Activated CD4-positive, CD25-positive, alpha-beta regulatory T cell (primary cell): Measurements from ENCODE around the gene JAM2.

Experiments
- DNase-seq, 4 experiments: peaks; one replicate each; lab custom pipeline; 2025; lab: John Stamatoyannopoulos, UW

Gene JAM2

DNA sequence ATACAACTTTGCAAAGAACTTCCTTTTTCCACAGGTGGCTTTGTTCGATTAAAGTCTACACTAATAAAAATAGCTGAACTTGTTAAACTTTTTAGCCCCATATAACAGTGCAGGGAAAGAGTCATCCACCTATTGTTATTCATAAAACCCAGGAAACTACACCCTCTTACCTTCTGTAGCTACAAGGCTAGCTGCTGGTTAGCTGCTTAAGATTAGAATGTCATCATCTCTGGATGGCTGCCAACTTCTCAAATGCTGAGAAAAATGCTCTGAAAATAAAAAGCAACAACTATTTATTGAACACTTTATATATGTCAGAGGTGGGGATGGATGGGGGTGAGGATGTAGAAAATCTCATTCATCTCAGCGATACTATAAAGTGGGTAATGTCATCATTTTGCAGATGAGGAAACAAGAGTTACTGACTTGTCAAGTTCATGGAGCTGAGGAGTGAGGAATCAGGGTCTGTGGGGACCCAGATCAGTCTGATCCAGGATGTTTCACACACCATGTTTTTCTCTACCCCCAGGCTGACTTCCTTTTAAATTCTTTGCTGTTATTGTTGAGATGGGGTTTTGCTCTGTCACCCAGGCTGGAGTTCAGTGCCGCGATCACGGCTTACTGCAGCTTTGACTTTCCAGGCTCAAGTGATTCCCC lies 78.6 kb downstream of the JAM2 start:
- DNase-seq = no peak

DNA sequence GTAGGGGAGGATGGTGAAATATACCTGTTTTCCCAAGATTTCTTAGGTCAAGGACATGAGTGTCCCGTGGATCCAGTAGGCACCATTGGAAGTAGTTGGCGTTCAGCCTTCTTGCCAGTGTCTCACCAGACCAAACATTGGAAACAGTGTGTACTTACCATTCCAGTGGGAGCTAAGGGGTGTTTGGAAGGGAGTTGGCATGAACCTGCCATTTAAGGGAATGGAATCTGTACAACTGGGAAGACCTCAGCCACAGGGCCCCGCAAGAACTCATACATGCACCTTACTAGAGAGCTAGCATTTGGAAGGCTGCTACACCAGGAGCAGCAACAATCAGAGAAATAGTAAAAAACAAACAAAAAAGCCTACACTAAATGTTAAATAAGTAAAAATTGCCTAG lies 82.9 kb downstream of the JAM2 start:
- DNase-seq = no peak

DNA sequence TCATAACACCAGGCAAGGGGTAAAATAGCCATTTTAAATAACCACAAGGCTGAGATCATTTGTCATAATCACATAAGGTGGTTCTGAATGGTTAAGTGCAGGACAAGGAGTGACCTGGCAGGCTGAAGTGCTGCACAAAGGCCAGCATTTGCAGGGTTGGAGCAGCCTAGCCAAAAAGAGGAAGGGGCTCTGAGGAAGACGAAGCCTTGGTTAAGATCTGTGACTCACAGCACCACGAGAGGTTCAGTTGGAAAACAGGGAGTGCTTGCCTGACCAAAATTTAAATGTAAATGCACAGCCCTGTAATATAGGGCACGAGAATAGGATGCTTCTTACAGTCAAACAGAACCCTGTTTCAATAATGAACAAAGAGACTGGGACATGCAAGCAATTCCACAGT lies 83.6 kb downstream of the JAM2 start:
- DNase-seq = no peak

DNA sequence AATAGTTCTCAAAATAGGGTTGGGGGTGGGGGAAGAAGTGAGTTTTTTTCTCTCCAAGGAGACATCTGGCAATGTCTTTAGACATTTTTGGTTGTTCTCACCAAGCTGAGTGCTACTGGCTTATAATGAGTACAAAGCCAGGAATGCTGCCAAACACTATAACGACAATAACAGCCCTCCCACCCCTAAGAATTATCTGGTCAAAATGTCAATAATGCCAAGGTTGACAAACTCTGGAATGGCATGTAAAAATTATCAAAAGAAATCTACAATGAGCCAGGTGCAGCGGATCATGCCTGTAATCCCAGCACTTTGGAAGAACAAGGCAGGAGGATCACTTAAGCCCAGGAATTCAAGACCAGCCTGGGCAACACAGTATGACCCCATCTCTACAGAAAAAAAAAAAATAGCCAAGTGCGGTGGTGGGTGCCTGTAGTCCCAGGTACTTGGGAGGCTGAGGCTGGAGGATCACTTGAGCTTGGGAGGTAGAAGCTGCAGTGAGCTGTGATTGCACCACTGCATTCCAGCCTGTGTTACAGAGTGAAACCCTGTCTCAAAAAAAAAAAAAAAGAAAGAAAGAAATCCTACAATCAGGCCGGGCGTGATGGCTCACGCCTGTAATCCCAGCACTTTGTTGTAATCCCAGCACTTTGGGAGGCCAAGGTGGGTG lies 93.2 kb downstream of the JAM2 start:
- no peak for DNase-seq

DNA sequence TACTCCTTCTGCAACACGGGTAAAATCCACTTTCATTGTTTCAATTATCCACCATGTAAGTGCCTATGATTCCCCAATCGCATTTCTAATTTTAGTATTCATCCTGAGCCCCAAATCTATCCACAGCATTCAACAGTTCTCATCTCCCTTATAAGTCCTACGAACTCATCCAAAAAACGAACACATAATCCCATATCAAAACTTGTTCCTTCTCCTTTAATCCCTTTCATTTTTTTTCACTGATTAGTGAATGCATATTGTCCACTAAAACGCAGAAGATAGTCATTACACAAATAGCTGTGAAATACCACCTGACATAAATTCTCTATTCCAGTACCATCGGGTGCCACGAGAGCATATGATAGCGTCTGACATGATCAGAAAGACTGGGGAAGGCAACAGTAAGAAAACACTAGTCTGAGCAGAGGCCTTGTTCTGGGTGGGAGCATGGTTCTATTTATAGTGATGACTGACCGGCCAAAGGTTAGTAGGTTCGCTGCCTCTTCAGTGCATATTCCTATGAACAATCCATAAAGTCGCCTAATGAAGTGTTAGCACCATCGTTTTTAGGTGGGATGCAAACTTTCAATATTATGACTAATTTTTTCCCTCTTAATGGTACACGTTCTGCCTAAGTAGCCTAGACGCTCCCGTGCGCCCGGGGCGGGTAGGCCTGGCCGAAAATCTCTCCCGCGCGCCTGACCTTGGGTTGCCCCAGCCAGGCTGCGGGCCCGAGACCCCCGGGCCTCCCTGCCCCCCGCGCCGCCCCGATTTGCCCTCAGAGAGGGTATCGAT lies 95.0 kb downstream of the JAM2 start:
- peak in 2 of 4 experiments; percentile 25 to 32 for DNase-seq

DNA sequence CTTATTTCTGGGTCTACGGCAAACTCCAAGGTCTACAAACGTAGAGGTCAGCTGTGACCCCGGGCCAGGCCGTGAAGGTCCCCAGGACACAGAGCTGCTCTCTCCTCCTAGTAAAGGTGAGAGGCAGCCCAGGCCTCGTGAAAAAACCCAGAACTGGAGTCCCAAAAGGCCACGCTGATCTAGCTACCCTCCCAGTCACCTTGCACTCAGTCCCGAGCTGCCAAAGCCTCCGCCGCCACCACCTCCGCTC lies 95.5 kb downstream of the JAM2 start:
- no peak for DNase-seq

DNA sequence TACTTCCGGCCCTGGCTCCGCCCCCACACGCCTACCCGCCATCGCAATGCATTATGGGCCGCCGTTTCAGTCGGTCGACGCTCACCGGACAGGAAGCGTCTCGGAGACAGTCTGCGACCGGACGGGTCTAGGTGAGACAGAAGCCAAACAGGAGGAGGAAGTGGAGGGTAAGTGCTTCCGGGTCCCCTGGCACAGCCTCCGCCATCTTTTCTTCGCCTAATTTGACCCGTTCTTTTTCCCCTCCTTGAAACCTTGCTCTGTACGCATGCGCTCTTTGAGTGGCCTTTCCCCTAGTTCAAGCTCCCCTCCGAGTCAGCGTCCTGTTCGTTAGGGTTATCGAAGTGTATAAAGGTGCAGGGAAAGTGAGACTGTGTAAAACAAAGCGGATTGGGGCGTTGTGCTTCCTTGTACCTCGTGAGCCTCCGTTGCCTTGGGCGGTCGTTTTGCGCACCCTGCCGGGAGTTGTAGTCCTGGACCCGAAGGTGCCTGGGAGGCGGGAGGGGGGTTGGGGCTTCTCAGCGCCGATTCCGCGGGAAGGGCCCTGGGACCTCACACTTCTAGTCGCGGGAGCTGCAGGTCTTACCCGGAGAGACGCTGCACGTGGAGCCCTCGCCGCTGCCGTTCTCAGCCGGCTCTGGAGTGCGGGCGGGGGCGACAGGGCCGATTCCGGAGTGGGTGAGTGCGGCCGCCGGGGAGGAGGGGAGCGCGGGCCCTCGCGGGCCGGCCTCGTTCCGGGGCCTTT lies 96.0 kb downstream of the JAM2 start, which contains the start of the genes ATP5PF and GABPA:
TSS of gene ATP5PF (minus strand) at position 1 of the 742 bp plus-strand sequence. CDS start 5,110 bp downstream, outside the sequence.
TSS of gene GABPA (plus strand) at position 69 of the 742 bp plus-strand sequence. CDS start 6,627 bp downstream, outside the sequence.
- peak; percentile 94 to 98 (median 94) for DNase-seq

DNA sequence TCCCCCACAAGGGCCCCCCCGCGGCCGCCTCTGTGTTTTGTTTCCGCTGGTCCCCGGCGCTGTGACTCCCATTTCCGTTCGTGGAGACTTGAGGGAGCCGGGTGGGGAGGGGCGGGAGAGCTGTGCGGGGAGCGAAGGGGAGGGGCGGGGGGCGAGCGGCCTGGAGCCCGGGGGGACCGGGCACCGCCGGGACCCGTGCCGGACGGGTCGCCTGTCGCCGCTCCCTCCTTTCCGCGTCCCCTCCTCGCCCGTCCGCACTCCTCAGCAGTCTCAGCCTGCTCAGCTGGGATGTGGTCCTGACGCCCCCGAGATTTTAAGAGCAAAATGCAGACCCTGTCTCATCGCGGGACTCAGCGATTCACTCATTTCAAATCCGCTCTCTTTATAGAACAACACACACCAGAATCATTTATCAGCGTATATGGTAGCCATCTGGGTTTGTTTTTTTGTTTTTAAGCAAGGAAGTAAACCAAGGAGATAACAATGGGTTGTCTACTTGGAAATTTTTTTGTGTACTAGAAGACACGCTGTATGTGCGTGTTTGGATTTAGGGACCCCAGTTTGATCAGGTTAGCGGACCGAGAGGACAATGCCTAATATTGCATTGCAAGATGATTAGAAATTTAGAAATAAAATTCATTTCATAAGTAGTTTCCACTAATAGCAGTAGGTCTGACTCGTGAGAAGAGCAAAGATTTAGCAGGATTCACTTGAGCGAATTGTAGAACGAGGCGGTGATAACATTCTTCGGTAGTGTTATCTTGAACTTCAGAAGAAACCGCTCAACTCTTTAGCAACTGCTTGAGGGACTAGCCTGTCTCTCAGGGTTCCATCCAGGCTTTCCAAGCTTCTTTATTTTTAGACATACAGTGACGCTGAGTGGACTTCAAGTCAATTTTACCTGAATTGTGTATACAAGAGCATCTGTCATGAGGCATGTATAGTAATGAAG lies 96.9 kb downstream of the JAM2 start:
- peak in 3 of 4 experiments; percentile 67 to 71 (median 68) for DNase-seq

DNA sequence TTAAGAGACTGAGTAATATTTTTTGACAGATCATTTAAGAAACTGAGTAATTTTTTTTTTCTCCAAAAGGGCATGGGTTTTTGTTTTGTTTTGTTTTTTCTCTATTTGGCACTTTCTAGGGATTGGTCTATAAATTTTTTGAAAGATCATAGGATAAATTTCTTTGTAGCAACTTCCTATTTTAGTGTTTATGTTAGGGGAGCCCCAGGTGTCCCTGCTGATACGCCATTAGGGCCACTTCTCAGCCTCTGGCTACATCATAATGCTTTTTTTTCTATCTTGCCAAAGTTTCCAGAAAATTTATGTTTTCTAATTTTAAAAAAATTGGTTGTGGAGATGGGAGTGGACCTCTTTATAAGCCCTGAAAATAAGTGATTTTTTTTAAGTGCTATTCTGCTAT lies 98.4 kb downstream of the JAM2 start:
- no peak for DNase-seq

DNA sequence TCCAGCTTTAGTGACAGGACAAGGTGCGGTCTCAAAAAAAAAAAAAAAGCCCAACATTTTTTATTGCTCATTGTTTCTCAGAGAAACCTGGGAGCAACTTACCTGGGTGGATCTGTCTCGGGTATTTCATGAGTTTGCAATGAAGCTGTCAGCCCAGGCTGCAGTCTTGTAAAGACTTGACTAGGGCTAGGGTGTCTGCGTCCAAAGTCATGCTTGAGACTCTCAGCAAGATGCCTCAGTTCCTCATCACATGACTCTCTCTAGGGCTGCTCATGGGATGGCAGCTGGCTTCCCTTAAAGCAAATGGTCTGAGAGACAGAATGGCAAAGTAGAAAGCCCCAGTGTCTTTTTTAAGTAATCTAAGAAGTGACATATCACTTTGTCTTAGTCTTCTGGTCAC lies 103.8 kb downstream of the JAM2 start:
- no peak for DNase-seq

DNA sequence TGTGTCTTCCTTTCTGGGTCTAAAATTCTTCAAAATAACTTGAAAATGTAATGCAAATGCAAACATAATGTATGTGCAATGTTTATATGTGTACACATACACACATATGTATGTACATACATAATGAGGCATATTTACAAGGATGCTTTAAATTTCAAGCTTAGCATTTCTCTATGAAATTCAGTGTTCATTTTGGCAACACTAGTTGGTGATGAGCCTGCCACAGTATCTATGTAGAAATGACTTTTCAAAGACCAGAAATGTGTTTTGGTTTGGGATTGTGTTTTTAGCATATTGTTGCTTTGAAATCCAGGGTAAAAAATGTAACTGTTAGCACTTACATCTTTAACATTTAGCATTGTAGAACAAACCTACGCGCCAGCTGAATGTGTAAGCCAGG lies 105.8 kb downstream of the JAM2 start:
- DNase-seq = no peak

DNA sequence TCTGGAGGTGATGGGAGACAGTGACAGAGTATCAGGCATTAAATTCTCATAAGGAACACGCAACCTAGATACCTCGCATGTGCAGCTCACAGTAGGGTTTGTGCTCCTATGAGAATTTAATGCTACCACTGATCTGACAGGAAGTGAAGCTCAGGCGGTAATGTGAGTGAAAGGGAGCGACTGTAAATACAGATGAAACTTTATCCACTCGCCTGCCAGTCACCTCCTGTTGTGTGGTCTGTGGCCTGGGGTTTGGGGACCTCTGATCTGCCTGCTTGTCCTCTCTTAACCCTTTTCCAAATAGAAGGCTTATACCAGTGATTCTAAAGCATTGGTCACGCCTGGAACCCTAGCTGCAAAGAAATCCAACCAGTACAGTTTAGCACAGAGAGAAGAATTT lies 111.0 kb downstream of the JAM2 start:
- no peak for DNase-seq

DNA sequence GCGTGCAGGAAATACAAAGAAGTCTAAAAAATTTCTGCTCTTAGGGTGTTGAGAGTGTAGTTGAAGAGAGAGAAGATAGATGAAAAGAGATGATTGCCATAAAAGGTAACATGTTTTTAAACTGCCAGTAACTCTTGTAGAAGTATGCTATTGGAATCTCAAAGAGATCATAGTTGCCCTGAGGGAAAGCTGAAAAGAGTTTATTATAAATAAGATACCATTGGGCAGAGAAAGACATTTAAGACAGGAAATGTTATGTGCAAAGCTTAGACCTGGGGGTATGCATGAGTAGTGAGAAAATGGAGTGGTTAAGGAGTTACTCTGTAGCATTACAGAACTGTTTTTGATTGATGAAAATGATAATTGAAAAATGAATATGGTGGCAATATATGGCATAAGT lies 113.4 kb downstream of the JAM2 start:
- no peak for DNase-seq

DNA sequence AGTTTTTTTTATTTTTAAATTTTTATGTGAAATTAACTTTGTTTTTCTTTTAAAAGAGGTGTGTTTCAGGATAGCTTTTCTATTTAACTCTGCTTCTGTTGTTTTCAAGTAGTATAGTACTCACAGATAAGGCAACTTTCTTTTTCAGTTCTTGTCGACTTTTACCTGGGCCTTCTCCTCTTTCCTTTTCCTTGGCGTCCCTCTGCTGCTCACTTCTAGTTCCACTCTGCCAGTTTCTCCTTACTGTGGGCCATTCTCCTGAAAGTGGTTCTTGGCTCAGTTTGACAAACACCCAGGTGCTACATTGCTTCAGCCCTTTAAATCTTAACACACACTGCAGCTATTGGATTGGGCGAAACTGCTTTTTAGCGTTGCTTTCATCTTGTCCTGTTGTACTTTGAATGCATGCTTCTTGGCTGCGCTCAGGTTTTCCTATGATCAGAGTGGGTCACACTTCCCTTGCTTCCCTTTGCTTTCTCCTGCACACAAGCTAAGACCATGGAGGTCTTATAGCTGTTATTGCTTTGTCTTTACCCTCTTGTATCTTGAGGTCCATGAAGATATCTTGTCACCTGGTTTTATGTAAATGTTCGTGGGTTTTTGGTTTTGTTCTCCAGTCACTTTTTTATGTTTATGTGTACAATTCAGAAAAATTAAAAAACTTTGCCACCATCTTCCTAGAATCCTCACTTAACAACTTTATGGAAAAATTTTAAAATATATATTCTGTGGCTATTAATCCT lies 117.3 kb downstream of the JAM2 start:
- DNase-seq = no peak

DNA sequence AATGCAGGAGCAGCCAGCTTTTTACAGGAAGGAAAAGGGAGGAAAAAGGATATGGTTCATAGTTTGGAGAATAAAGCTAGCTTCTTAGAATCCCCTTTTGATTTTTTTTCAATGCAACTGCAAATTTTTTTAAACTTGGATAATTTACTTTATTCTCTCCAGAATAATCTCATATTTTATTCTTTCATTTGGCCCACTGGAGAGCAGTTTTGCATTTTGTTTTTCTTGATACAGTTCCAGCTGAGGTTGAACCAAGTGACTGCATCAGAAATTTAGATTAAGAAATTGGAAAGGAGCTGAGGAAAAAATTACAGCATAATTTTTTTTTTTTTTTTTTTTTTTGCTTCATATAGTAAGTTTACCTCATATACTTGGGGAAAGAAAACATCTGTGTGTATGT lies 118.5 kb downstream of the JAM2 start:
- DNase-seq = no peak

DNA sequence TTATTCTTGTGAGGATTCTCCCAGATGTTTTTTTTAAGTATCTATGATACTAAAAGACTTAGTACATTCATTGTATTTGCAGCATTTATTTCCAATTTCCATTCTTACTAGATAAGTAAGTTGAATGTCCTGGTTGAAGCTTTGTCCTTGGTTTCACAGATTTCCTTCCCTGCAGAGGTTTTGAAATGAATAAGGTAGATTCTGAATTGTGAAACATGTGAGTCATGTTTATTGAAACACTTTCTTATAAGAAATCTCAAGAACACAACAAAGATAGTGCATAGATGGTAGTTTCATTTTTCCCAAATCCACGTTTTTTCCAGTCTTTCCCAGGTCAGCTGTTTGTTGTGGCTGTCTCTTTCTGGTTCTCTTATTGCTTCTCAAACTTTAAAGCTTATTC lies 120.5 kb downstream of the JAM2 start:
- no peak for DNase-seq

DNA sequence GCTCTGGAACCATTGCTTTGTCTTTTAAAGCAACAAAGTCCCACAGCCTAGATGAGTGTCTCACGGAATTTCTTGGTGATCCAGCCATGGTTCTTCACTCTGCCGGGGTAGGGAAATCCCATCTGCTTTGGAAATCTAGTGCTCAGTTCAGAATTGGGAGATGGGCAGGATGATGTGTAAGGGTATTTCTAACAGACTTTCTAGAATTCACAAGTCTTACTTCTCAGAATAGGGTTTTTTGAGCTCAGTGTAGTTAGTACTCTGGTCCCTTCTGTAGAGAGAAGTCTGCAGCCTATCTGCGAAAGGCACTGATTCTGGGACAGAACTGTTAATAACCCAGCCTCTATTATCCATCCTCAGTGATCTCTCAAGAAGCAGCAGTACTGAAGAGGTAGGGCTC lies 121.0 kb downstream of the JAM2 start:
- no peak for DNase-seq

DNA sequence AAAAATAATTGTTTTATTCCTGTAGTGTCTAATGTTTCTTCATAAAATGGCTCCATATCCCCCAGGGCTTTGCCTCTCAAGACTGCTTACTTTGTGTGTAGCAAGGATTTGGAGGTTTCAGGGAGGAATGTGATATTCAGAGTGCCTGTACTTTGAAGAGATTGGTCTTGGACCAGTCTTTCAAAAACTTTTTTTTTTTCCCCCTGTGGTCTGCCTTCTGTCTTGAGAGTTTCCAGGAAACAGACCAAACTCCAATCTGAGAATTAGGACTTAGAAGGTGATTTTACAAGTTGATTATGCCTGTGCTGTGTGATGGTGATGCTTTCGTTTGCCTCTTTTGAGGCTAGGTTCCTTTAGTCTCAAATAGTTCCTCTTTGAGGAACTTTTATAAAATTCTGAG lies 121.6 kb downstream of the JAM2 start:
- no peak for DNase-seq

DNA sequence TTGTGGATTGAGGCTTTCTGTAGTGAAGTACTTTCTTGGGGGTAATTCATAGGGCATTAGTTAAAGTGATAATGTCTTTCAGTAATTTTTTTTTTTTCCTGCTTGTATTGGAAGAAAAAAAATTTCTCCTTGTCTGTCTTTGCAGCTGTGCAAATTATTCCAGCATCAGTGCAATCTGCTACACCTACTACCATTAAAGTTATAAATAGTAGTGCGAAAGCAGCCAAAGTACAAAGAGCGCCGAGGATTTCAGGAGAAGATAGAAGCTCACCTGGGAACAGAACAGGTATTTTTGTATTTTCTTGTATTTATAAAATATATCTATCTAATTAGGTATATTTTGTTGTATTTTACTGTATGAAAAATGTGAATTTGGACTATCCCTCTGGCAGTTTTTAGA lies 125.0 kb downstream of the JAM2 start:
- DNase-seq = no peak
